ENCODE data around the gene CNGA3. TPM values are rescaled to one million over a fixed set of nuclear protein-coding genes. Genes with fewer than 3 reads are reported as not detected.

CNGA3 gene
- total RNA-seq, 2 experiments from 2014 or later, result not detected

GRCh38 chr2:98399140-98399539 is 52.9 kb downstream of the CNGA3 start:
- no peak for DNase-seq (ENCODE audit: low spot score)
- Histone ChIP-seq H3K4me2 (ENCODE audit: low read length) (no peak overlapping the region), H2AFZ (ENCODE audit: low read length) (no peak overlapping the region), H3K4me1 (ENCODE audit: insufficient read depth, low read length, poor library complexity, severe bottlenecking) (no peaks in the 10 kb centered on the region), H3K9me3 (ENCODE audit: low read length) (no peaks in the 10 kb centered on the region), H4K20me1 (ENCODE audit: insufficient read depth, low read length) (no peaks in the 10 kb centered on the region), H3K36me3 (ENCODE audit: insufficient read depth, low read length) (no peaks in the 10 kb centered on the region), H3K27ac (ENCODE audit: low read depth, low read length, poor library complexity, severe bottlenecking) (no peak overlapping the region), H3K4me3 (ENCODE audit: low read depth, low read length, poor library complexity, severe bottlenecking) (no peak overlapping the region), H3K79me2 (ENCODE audit: insufficient read depth, low read depth, low read length) (no peaks in the 10 kb centered on the region), H3K9me2 (ENCODE audit: insufficient read depth, low read length) (no peaks in the 10 kb centered on the region)
- no TSS peak for BruUV-seq (replicated peaks)
- ChIA-PET POLR2A (no interaction called here), CTCF (ENCODE audit: unreplicated experiment) (no interaction called here)
- TF ChIP-seq CTCF (conservative IDR thresholded peaks at IDR 0.05; ENCODE audit: low read length) (no peak), EZH2phosphoT487 (IDR thresholded peaks at IDR 0.05; ENCODE audit: borderline replicate concordance, low read depth, low read length) (no peak)
- intact Hi-C loops (cut with micrococcal nuclease; ENCODE audit: unreplicated experiment), result no loop called here

- Histone ChIP-seq H3K27ac (ENCODE audit: low read depth, low read length, poor library complexity, severe bottlenecking) (no peak overlapping the region), H3K4me2 (ENCODE audit: low read length) (no peak overlapping the region), H2AFZ (ENCODE audit: low read length) (no peak overlapping the region), H3K36me3 (ENCODE audit: insufficient read depth, low read length) (no peaks in the 10 kb centered on the region), H3K4me1 (ENCODE audit: insufficient read depth, low read length, poor library complexity, severe bottlenecking) (no peaks in the 10 kb centered on the region), H4K20me1 (ENCODE audit: insufficient read depth, low read length) (no peaks in the 10 kb centered on the region), H3K79me2 (ENCODE audit: insufficient read depth, low read depth, low read length) (no peaks in the 10 kb centered on the region), H3K4me3 (ENCODE audit: low read depth, low read length, poor library complexity, severe bottlenecking) (no peak overlapping the region), H3K9me2 (ENCODE audit: insufficient read depth, low read length) (no peaks in the 10 kb centered on the region), H3K9me3 (ENCODE audit: low read length) (no peaks in the 10 kb centered on the region)
- POLR2A ChIA-PET, result no interaction called here
- CTCF ChIA-PET (ENCODE audit: unreplicated experiment), result no interaction called here
- intact Hi-C loops (cut with micrococcal nuclease; ENCODE audit: unreplicated experiment), result no loop called here
- no peak for DNase-seq (ENCODE audit: low spot score)
- TF ChIP-seq CTCF (conservative IDR thresholded peaks at IDR 0.05; ENCODE audit: low read length), result no peak
- TF ChIP-seq EZH2phosphoT487 (IDR thresholded peaks at IDR 0.05; ENCODE audit: borderline replicate concordance, low read depth, low read length), result no peak
- no TSS peak for BruUV-seq (replicated peaks)
Measured at GRCh38 chr2:98403878-98404277, 57.6 kb downstream of the CNGA3 start.

GRCh38 chr2:98404556-98405250 is 58.4 kb downstream of the CNGA3 start:
- Histone ChIP-seq H2AFZ (ENCODE audit: low read length) (no peak overlapping the region), H3K9me2 (ENCODE audit: insufficient read depth, low read length) (no peaks in the 10 kb centered on the region), H4K20me1 (ENCODE audit: insufficient read depth, low read length) (no peaks in the 10 kb centered on the region), H3K36me3 (ENCODE audit: insufficient read depth, low read length) (no peaks in the 10 kb centered on the region), H3K9me3 (ENCODE audit: low read length) (no peaks in the 10 kb centered on the region), H3K79me2 (ENCODE audit: insufficient read depth, low read depth, low read length) (no peaks in the 10 kb centered on the region), H3K27ac (ENCODE audit: low read depth, low read length, poor library complexity, severe bottlenecking) (no peak overlapping the region), H3K4me3 (ENCODE audit: low read depth, low read length, poor library complexity, severe bottlenecking) (no peak overlapping the region), H3K4me2 (ENCODE audit: low read length) (no peak overlapping the region), H3K4me1 (ENCODE audit: insufficient read depth, low read length, poor library complexity, severe bottlenecking) (no peaks in the 10 kb centered on the region)
- BruUV-seq (replicated peaks), result no TSS peak
- intact Hi-C loops (cut with micrococcal nuclease; ENCODE audit: unreplicated experiment), result no loop called here
- ChIA-PET CTCF (ENCODE audit: unreplicated experiment) (no interaction called here), POLR2A (no interaction called here)
- TF ChIP-seq CTCF (conservative IDR thresholded peaks at IDR 0.05; ENCODE audit: low read length) (no peak), EZH2phosphoT487 (IDR thresholded peaks at IDR 0.05; ENCODE audit: borderline replicate concordance, low read depth, low read length) (no peak)
- no peak for DNase-seq (ENCODE audit: low spot score)

Measured in OCI-LY7 (cell line).